GM18508 (cell line): ENCODE data around the gene CALHM4.

ENCODE experiments used
- ATAC-seq: cut with Tn5 transposase; IDR thresholded peaks from one replicate; pipeline ENCODE4 v1.9.1; 2021; ENCODE audit warnings: moderate number of reproducible peaks; ENCODE audit not compliant: insufficient read depth, unreplicated experiment

CALHM4 gene

GRCh38 chr6:116536216-116536621, 17.3 kb upstream of the CALHM4 start:
- ATAC-seq, result no peak

DNA sequence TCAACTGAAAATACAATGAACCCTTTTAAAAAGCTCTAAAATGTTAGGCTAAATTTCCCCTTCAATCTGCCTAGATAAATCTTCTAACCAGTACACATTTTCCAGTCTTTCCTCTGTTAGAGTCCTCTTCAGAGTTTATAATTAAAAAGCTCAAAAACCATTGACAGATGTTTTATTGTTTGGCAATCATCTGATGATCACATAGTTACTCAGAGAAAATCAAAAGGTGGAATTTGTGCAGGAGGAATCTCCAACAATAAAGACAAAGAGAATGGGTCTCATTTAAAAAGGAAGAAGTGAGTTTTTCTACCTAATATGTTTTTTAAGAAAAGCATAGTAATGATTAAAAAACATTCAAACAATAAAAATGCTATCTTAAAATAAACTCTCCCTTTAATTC, 11.1 kb upstream of the CALHM4 start:
- ATAC-seq, result no peak

DNA sequence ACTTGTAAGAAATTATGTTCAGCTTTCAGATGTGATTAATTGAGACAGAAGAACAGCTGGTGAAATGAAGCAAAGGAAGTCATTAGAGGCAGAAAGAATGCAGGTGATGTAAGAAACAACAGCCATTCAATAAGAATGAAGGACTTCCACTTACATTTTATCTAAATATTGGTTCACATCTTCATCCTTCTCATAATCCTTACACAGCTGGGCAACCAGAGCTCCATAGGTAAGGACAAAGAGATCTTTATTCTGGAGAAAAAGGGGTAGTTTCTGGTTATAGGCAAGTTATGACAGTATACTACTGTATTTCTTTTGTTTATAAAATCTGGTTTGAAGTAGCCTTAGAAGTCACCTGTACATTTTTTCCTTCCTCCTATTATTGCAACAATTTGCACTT, 10.4 kb upstream of the CALHM4 start:
- no peak for ATAC-seq

DNA sequence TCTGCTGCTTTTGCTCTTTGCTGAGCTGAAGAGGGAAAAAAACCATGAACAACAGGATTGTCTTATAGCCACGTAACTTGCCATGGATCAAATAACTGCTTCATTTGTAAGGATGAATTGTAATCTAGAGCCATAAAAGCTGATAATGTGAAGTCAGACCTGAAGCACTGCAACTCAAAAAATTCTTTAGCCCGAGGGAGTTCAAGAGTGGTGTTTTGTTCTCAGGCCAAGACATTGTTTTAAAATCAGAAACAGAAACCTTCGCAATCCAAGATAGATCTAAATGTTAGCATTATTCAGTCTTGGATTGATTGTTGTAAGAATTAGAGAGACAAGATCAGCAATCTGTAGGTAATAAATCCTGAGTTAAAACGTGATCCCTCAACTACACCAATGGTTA, 7.9 kb upstream of the CALHM4 start, which contains the start of gene TRAPPC3L:
Gene TRAPPC3L (minus strand): TSS at position 34 of the 400 bp plus-strand sequence. CDS start 170 bp downstream, outside the sequence.
- ATAC-seq, result no peak

DNA sequence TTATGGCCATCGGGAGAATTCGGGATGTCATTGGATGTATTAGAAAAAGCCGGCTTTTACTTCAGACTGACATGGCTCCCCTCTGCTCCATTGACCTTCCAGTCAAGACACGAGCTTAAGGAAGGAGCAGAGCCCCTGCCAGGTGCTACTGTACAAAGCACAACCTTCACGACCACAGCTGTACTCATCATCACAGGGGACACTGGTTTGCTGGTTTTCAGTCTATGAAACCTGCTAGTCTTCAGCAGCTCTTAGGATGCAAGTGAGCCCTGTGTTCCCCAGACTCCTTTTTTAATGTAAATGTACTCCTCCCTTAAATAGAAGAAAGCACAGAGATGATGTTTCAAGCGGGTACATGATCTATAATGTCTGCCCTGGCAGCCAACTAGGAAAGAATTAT, 6.2 kb upstream of the CALHM4 start:
- no peak for ATAC-seq

GRCh38 chr6:116550796-116551195, 2.8 kb upstream of the CALHM4 start:
- no peak for ATAC-seq

DNA sequence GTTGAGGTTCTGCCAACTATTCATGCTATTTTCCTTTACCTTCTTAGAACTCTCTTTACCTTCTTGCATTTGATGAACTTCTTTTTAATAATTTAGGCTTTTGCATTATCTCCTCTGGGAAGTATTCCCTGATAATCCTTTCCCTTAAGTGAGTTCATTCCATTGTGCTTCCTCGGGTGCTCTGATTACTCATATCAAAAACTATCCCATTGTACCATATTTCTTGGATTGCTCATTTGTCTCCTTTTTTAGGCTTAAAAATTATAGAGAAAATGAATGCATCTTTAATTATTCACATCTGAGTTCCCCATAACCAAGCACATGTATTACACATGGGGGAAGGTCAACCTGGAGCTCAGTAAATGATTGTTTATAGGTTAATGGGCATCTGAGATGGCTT, 2.5 kb downstream of the CALHM4 start:
- no peak for ATAC-seq

- no peak for ATAC-seq
Observed at GRCh38 chr6:116556814-116557415, 3.4 kb downstream of the CALHM4 start.

- ATAC-seq, result no peak
Observed at GRCh38 chr6:116557893-116558292, 4.3 kb downstream of the CALHM4 start.

DNA sequence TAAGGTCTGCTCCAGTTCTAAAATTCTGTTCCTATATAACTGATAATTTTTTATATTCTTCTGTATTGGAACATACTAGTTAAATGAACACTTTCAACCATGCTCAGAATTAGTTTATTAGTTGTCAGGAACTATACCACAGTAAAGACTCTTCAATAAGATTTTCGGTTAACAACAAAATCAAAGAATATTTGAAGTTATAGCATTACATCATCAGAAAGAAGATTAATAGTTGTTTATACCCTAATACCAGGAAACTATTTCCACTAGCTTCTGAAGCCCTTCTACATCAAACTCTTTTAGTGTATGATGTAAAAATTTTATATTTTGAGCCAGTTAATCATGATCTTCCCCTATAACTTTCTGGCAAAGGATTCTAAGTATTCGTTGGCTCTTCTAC, 6.6 kb downstream of the CALHM4 start:
- no peak for ATAC-seq

DNA sequence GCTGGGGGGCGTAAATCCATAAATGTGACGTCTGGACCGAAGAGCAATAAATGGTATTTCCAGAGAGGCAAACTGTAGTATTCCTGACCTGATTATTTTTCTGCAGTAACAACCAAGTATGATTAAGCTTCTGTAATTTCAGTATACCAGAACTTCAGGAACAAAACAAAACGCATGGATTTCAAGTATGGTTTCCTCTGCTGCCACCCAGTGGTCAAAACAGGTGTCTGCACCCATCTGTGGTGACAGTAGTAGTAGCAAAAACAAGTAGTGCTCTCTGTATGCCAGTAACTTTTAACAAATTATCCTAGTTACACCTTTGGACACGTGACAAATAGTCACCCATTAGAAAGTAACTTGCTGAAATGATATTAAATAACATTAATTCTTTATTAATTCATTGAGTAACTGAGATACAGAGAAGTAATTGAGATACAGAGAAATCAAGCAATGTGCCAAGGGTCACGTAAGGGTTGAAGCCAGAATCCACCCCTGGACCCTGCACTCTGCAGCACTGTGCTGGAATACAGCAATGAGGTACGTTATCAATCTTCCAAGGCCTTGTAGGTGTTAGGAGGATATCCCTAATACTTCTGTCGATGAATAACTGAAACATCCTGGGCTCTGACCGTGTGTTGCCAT, 7.9 kb downstream of the CALHM4 start:
- no peak for ATAC-seq

- no peak for ATAC-seq
Observed at GRCh38 chr6:116562019-116562403, 8.5 kb downstream of the CALHM4 start.

- no peak for ATAC-seq
Observed at GRCh38 chr6:116562614-116563013, 9.1 kb downstream of the CALHM4 start.

- ATAC-seq, result no peak
Observed at GRCh38 chr6:116563830-116564229, 10.3 kb downstream of the CALHM4 start.

- ATAC-seq, result no peak
Observed at GRCh38 chr6:116564311-116564710, 10.8 kb downstream of the CALHM4 start.

- no peak for ATAC-seq
Observed at GRCh38 chr6:116564921-116565872, 11.6 kb downstream of the CALHM4 start.

DNA sequence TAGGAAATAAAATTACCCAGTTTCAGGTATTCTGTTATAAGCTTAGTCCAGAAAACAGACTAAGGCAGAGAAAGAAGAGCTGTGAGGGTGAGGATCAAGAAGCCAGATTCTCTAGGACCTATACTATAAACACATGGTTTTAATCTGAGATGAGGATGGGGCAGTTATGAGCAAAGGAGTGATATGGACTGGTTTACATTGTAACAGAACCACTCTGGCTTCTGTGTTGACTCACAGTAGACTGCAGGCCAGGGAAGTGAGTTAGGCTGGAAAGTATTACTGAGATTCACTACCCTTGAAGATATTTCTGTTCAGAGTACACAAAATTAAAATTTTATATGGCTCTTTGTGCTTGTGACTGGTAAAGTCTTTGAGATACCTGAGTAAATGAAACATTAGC, 14.6 kb downstream of the CALHM4 start:
- no peak for ATAC-seq

GRCh38 chr6:116568821-116569755, 15.5 kb downstream of the CALHM4 start:
- no peak for ATAC-seq

DNA sequence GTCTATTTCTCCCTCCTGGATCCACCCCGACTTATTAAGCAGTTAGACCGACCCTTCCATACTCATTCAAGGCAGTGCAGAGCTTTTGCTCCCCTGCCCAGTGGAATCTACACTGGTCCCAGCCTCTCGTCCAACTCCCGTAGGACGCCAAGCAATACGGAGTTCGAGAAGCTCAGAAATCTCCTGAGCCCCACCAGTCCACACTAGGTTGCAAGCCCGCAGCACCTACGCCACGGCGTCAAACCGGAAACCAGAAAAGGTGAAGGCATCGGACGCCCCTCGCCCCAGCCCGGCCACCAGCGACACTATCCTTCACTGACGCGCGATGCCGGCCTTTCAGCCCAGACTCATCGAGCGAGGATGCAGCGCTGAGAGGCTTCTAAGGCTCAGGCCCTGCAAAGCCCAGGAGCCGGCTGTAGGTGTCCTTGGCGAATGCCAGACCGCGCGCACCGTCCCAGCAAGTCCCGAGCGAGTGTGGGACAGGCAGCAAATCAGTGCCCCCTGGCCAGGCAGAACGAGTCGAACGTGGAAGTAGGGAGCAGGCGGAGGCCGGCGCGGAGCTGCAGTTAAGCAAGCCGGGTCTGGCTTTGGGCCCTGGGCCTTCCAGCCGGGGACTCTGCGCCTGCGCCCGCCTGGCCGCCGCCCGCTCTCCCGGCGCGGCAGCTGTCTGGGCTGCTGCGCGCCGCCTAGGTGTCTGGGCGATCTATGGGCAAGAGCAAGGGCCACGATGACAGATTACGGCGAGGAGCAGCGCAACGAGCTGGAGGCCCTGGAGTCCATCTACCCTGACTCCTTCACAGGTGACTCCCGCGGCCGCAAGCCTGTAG, 17.5 kb downstream of the CALHM4 start, which contains the start of gene RWDD1:
Gene RWDD1 (plus strand): TSS at position 649 of the 827 bp plus-strand sequence. CDS start 79 bp downstream, at position 728.
- ATAC-seq, result peak; percentile 90
